IPS-20b (cell line): Measurements from ENCODE around the gene ICAM2.

Experiments
- H3K27ac ChIP-seq: one replicate; pipeline ENCODE4 v1.5.1; 2013; ENCODE audit warnings: low read length
- H3K27me3 ChIP-seq: 2 replicates; pipeline ENCODE4 v1.6.1; 2013; ENCODE audit warnings: mild to moderate bottlenecking, low read length, inconsistent platforms; ENCODE audit not compliant: insufficient read depth
- H3K36me3 ChIP-seq: 2 replicates; pipeline ENCODE4 v1.6.1; 2013; ENCODE audit warnings: low read depth, mild to moderate bottlenecking, inconsistent platforms, low read length, moderate library complexity; ENCODE audit not compliant: insufficient read depth
- H3K4me1 ChIP-seq: 2 replicates; pipeline ENCODE4 v1.6.1; 2013; ENCODE audit warnings: mild to moderate bottlenecking, control low read depth, inconsistent platforms, low read length, moderate library complexity; ENCODE audit not compliant: insufficient read depth
- H3K4me3 ChIP-seq: 2 replicates; pipeline ENCODE4 v1.5.1; 2013; ENCODE audit warnings: mild to moderate bottlenecking, low read length, inconsistent platforms
- H3K9ac ChIP-seq: 2 replicates; pipeline ENCODE4 v1.6.1; 2013; ENCODE audit warnings: low read depth, mild to moderate bottlenecking, inconsistent platforms, low read length, moderate library complexity
- H3K9me3 ChIP-seq: 2 replicates; pipeline ENCODE4 v1.6.1; 2013; ENCODE audit warnings: mild to moderate bottlenecking, low read depth, low read length, inconsistent platforms; ENCODE audit not compliant: insufficient read depth

ICAM2 gene

DNA sequence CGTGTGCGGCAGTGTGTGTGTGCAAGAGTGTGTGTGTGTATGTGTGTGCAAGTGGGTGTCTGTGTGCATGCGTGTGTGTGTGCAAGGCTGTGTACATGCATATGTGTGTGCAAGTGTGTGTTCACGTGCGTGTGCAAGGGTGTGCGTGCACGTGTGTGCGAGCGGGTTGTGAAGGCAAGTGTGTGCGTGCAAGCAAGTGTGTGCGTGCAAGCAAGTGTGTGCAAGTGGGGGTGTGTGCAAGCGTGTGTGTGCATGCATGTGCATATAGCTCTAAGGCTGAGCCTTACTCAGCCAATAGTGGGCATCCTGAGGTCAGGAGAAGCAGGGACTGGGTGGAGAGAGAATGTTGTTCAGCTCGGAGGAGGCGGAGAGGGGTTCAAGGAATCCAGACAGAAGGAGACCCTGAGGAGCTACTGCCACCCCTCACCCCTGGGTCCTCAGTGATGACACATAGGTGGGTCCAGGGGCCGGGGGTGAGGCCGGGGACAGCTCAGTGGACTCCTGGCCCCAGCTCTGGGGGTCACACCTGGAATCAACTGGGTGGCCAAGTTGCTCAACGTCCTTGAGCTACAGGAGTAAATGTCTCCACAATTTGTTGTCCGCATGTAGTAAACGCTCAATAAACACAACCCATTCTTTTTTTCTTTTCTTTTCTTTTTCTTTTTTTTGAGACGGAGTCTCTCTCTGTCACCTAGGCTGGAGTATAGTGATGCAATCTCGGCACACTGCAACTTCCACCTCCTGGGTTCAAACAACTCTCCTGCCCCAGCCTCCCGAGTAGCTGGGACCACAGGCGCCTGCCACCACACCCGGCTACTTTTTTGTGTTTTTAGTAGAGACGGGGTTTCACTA lies 20.5 kb downstream of the ICAM2 start:
- H3K36me3 ChIP-seq = no peaks in the 10 kb centered on the region
- H3K4me1 ChIP-seq = peaks cover 6% of the 10 kb centered on the region
- H3K9ac ChIP-seq = no peak overlapping the region
- no peak overlapping the region for H3K27ac ChIP-seq
- no peaks in the 10 kb centered on the region for H3K9me3 ChIP-seq
- H3K4me3 ChIP-seq = no peak overlapping the region
- H3K27me3 ChIP-seq = peaks cover 37% of the 10 kb centered on the region

DNA sequence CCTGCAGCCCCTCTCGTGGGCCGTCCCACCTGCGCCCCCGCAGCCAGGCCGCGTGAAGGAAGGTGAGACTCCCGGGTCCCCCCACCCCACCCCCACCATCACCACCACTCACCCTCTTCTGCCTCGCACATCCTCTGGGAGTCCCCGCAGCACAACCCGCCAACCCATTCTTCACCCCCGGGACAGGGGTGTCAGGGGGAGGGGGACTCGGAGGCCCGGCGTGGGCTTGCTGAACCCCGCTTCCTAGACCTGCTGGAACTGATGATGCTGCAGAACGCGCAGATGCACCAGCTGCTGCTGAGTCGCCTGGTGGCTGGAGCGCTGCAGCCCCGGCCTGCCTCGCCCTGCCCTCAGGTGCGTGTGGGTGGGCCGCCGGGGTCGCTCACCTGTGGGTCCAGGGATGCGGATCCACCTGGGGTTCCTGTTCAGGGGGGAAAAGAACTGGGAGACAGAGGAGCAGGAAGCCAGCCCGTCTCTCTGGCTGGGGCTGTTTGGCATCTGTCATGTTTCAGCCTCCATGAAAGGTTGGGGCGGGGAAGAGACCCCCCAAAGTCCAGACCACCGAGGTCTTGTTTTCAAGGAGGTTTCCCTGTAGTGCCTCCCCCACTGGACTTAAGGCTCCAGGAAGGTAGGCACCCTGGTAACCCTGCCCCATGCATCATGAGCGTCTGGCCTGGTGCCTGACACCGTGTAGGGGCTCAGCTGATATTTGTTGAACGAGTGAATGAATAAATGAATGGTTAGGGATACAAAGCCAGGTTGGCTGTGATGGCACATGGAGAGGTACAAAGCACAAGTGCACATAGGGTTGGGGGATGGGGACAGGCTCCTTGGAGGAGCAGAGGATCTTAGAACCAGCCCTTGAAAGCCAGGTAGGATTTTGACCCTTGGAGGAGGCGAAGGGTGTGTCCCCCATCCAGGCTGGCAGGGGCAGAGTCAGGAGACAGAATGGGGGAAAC lies 21.4 kb downstream of the ICAM2 start:
- Histone ChIP-seq H3K27ac (no peak overlapping the region), H3K36me3 (no peaks in the 10 kb centered on the region), H3K27me3 (peaks cover 40% of the 10 kb centered on the region), H3K9ac (no peak overlapping the region; the same call in 1 of the 2 replicates), H3K4me1 (peaks cover 6% of the 10 kb centered on the region), H3K9me3 (no peaks in the 10 kb centered on the region), H3K4me3 (peak overlapping the region; percentile 92)

DNA sequence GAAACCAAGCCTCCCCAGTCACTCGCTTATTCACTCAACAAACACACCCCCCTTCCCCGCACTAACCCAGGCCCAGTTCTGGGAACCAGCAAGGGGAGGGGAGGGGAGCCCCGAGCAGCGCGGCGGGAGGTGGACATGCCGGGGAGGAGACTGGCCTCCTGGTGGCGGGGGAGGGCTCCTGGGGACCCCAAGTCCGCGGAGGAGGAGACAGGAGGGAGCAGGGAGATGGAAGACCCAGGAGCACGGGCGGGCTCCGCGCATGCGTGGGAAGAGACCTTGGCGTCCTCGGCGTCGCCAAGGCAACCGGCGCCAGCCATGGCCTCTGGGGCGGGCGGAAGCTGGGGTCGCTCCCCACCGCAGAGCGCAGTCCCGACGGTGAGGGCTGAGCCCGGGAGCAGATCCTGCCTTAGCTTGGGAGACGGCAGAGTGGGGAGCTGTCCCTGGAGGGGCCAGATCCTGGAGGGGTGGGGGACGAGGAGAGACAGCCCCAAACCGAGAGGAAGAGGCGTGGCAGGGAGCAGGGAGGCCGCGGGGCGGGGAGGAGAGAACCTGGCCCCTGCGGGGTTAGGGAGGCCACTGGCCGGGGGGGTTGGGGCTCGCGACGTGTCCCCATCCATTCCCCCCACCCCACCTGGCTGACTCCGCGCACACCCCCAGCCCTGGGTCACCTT lies 22.2 kb downstream of the ICAM2 start, which contains the start of gene PRR29:
Gene PRR29, plus strand, starts transcription at position 302 of the 671 bp plus-strand sequence. Its CDS starts 14 bp downstream, at position 316.
- Histone ChIP-seq H3K4me1 (peaks cover 6% of the 10 kb centered on the region), H3K9me3 (no peaks in the 10 kb centered on the region), H3K36me3 (no peaks in the 10 kb centered on the region), H3K9ac (no peak within 1 kb of the TSS; the same call in 1 of the 2 replicates), H3K27me3 (peaks cover 47% of the 10 kb centered on the region), H3K27ac (no peak within 1 kb of the TSS), H3K4me3 (peak within 1 kb of the TSS; percentile 92)

GRCh38 chr17:63997341-63998048 lies 22.9 kb downstream of the ICAM2 start:
- H3K36me3 ChIP-seq = no peaks in the 10 kb centered on the region
- H3K4me3 ChIP-seq = peak overlapping the region; percentile 92
- H3K27ac ChIP-seq = no peak overlapping the region
- H3K27me3 ChIP-seq = peaks cover 50% of the 10 kb centered on the region
- no peaks in the 10 kb centered on the region for H3K9me3 ChIP-seq
- H3K4me1 ChIP-seq = peaks cover 6% of the 10 kb centered on the region
- no peak overlapping the region for H3K9ac ChIP-seq

DNA sequence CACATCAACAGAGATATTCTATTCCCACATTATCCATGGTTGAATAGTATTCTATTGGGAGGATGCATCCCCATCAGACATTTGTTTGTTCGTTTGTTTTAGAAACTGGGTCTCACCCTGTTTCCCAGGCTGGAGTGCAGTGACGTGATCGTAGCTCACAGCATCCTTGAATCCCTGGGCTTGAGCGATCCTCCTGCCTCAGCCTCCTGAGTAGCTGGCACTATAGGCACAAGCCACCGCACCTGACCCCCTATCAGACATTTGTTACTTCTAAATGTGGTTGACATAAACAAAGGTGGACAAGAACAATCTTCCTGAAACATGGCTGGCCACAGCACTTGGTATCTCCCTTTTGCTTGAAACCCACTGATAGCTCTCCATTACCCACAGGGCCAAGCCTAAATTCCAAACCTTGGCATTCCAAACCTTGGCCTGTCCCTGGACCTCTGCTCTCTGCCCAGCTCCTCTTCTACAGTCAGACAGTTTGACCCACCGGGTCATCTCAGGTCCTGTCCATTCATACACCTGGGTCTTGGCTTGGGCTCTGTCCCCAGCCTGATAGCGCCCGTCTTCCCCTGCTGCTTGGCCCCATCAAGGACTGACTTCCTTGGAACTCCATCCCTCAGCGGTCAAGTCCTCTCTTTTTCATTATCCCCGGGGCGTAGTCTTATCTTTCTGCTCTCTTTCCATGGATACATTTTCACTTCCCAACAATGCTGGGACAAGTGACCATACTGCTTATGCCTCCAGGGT lies 23.8 kb downstream of the ICAM2 start:
- no peak overlapping the region for H3K27ac ChIP-seq
- H3K9ac ChIP-seq = no peak overlapping the region
- peaks cover 59% of the 10 kb centered on the region for H3K27me3 ChIP-seq
- H3K4me3 ChIP-seq = no peak overlapping the region
- H3K9me3 ChIP-seq = no peaks in the 10 kb centered on the region
- no peaks in the 10 kb centered on the region for H3K36me3 ChIP-seq
- peaks cover 6% of the 10 kb centered on the region for H3K4me1 ChIP-seq

GRCh38 chr17:63995626-63996025 lies 24.8 kb downstream of the ICAM2 start:
- no peak overlapping the region for H3K9ac ChIP-seq
- peaks cover 6% of the 10 kb centered on the region for H3K4me1 ChIP-seq
- no peaks in the 10 kb centered on the region for H3K9me3 ChIP-seq
- no peak overlapping the region for H3K4me3 ChIP-seq
- peaks cover 64% of the 10 kb centered on the region for H3K27me3 ChIP-seq
- no peaks in the 10 kb centered on the region for H3K36me3 ChIP-seq
- no peak overlapping the region for H3K27ac ChIP-seq

GRCh38 chr17:63993368-63993985 lies 27.0 kb downstream of the ICAM2 start:
- Histone ChIP-seq H3K27ac (no peak overlapping the region), H3K9me3 (no peaks in the 10 kb centered on the region), H3K9ac (no peak overlapping the region), H3K4me3 (no peak overlapping the region), H3K27me3 (peaks cover 61% of the 10 kb centered on the region), H3K36me3 (no peaks in the 10 kb centered on the region), H3K4me1 (peaks cover 6% of the 10 kb centered on the region)

DNA sequence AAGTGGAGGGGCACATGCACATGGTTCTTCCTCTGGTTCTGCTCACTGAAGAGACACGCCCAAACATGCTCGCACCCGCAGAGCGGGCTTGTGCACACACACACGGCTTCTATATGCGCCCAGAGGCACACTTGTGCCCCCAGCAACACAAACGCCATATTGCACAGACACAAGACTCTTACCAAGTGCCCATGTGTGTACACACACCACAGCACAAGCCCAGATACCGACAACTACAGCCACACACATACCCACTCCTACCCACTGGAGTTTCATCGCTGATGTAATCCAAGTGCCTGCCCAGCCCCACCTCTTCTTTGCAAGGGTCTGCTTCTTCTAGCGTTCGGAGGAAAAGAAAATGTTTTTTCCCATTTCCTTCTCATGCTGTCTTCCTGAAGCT lies 28.8 kb downstream of the ICAM2 start:
- no peak overlapping the region for H3K4me3 ChIP-seq

DNA sequence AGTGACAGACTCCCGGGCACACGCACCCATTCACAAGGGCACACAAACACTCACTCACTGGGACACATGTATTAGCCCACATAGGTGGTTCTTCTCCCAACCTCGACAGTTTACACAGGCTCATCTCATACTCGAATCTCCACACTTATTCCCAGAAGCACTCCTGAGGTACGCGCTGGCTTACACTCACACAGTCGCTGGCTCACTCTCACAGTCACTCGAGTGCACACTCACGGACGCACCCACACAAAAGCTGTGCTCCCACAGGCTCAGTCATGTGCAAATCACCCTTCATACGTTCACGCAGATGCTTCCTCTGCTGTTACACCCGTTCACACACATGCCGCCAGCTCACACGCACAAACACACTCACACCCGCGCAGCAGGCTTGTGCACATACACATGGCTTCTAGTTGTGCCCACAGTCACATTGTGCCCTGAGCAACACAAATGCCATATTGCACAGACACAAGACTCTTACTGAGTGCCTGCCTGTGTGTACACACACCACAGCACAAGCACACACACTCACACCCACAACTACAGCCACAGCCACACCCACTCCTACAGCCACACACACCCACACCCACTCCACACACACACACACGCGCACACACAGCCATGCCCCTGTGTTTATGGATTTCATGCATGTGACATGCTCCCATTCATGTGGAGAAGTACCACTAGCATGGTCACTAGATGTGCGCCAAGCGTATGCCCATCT lies 30.6 kb downstream of the ICAM2 start:
- H3K27ac ChIP-seq = no peak overlapping the region
- H3K9me3 ChIP-seq = no peaks in the 10 kb centered on the region
- no peak overlapping the region for H3K9ac ChIP-seq
- H3K4me3 ChIP-seq = no peak overlapping the region
- no peaks in the 10 kb centered on the region for H3K36me3 ChIP-seq
- H3K4me1 ChIP-seq = no peaks in the 10 kb centered on the region
- peaks cover 35% of the 10 kb centered on the region for H3K27me3 ChIP-seq

More for the DNA sequence above, 28.8 kb downstream of the ICAM2 start:
- H3K9me3 ChIP-seq = no peaks in the 10 kb centered on the region
- no peaks in the 10 kb centered on the region for H3K36me3 ChIP-seq
- H3K27ac ChIP-seq = no peak overlapping the region
- no peaks in the 10 kb centered on the region for H3K4me1 ChIP-seq
- no peak overlapping the region for H3K9ac ChIP-seq
- H3K27me3 ChIP-seq = peaks cover 47% of the 10 kb centered on the region
